GM12865 (cell line): ENCODE measurements around the gene ZNF672.

Experiments
- DNase-seq: peaks from one replicate; pipeline ENCODE4 v3.0.0; 2010; ENCODE audit warnings: low read depth
- H3K4me3 ChIP-seq: 2 replicates; pipeline ENCODE4 v1.5.1; 2011; ENCODE audit warnings: mild to moderate bottlenecking, low read depth, low read length, control low read depth
- TF ChIP-seq, protein P1 (sequence below): IDR thresholded peaks from 2 replicates; pipeline ENCODE4 v1.5.1; 2011; ENCODE audit warnings: low read length, control low read depth, low read depth, inconsistent platforms; ENCODE audit not compliant: insufficient read depth; ENCODE audit errors: missing control alignments

ZNF672 gene

DNA sequence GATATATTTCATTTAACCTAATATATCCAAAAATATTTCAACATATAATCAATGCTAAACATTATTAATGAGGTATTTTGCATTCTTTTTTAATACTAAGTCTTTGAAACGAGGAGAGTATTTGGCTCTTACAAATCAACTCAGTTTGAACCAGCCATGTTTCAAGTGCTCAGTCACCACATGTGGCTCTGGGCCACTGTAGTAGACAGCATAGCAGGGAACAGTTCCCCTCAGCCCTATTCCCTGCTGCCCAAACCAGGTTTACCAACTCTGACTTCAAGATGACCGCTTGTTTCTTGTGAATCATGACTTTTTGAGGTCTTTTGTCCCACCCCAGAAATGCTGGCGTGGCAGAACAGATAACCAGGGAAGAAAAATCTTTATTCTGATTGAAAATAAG lies 5.7 kb downstream of the ZNF672 start:
- H3K4me3 ChIP-seq = no peak overlapping the region
- TF ChIP-seq, protein P1, sequence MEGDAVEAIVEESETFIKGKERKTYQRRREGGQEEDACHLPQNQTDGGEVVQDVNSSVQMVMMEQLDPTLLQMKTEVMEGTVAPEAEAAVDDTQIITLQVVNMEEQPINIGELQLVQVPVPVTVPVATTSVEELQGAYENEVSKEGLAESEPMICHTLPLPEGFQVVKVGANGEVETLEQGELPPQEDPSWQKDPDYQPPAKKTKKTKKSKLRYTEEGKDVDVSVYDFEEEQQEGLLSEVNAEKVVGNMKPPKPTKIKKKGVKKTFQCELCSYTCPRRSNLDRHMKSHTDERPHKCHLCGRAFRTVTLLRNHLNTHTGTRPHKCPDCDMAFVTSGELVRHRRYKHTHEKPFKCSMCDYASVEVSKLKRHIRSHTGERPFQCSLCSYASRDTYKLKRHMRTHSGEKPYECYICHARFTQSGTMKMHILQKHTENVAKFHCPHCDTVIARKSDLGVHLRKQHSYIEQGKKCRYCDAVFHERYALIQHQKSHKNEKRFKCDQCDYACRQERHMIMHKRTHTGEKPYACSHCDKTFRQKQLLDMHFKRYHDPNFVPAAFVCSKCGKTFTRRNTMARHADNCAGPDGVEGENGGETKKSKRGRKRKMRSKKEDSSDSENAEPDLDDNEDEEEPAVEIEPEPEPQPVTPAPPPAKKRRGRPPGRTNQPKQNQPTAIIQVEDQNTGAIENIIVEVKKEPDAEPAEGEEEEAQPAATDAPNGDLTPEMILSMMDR = no peak
- no peak for DNase-seq

DNA sequence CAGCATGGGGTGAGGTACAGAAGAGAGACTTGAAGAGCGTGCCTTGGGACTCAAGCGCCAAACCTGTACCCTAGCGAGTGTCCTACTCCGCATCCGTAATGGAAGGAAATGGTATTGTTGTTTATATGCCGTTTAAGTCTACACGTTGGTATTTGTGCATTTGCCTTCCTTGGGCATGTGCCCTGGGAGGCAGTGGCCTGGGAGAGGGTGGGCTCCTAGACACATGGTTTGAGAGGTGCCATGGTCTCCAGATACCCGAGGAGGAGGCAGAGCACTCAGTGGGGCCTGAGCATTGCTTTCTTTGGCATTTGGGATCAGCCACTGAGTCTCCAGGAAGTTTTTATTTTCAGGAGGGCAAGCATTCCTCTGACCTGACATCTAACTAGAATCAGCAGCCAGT lies 6.5 kb downstream of the ZNF672 start:
- TF ChIP-seq, protein P1 = no peak
- no peak overlapping the region for H3K4me3 ChIP-seq
- DNase-seq = no peak

DNA sequence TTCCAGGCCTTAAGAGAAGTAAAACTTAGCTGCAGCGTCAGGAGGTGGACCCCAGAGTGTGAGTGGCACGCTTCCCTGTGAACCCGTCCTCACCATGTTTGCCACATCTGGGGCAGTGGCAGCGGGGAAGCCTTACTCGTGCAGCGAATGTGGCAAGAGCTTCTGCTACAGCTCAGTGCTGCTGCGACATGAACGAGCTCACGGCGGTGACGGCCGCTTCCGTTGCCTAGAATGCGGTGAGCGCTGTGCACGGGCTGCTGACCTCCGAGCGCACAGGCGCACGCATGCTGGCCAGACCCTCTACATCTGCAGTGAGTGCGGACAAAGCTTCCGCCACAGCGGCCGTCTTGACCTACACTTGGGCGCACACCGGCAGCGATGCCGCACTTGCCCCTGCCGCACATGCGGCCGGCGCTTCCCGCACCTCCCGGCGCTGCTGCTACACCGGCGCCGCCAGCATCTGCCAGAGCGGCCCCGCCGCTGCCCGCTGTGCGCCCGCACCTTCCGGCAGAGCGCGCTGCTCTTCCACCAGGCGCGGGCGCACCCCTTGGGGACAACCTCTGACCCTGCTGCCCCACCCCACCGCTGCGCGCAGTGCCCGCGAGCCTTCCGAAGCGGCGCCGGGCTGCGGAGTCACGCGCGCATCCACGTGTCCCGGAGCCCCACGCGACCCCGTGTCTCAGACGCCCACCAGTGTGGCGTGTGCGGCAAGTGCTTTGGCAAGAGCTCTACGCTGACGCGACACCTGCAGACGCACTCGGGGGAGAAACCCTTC lies 9.3 kb downstream of the ZNF672 start:
- DNase-seq = no peak
- TF ChIP-seq, protein P1 = no peak
- no peak overlapping the region for H3K4me3 ChIP-seq

DNA sequence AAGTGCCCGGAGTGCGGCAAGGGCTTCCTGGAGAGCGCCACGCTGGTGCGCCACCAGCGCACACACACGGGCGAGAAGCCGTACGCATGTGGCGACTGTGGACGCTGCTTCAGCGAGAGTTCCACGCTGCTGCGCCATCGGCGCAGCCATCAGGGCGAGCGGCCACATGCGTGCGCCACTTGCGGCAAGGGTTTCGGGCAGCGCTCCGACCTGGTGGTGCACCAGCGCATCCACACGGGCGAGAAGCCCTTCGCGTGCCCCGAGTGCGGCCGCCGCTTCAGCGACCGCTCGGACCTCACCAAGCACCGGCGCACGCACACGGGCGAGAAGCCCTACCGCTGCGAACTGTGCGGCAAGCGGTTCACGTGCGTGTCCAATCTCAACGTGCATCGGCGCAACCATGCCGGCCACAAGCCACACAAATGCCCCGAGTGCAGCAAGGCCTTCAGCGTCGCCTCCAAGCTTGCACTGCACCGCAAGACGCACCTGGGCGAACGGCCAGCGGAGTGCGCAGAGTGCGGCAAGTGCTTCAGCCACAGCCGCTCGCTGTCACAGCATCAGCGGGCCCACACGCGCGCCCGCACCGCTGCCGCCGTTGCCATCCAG lies 10.0 kb downstream of the ZNF672 start:
- TF ChIP-seq, protein P1 = no peak
- H3K4me3 ChIP-seq = no peak overlapping the region
- no peak for DNase-seq

DNA sequence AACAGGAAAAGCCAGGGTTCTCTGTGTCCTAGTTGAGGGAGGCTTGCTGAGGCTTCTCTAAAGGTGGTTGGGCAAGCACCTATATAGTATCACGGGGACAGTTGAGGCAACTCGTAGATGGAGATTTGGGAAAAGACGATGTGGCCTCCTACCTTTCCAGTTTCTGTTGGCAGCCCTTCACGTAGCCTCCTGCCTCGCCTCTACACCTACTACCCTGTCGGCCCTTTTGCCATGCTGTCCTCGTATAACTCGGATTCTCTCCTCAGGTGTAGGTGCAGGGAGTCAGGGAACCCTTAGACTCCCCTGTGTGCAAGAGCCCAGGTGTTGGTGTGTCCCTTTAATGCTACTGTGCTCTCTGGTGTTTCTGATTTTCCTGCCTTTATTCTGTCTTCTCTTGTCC lies 10.6 kb downstream of the ZNF672 start:
- no peak for DNase-seq
- TF ChIP-seq, protein P1 = no peak
- no peak overlapping the region for H3K4me3 ChIP-seq

DNA sequence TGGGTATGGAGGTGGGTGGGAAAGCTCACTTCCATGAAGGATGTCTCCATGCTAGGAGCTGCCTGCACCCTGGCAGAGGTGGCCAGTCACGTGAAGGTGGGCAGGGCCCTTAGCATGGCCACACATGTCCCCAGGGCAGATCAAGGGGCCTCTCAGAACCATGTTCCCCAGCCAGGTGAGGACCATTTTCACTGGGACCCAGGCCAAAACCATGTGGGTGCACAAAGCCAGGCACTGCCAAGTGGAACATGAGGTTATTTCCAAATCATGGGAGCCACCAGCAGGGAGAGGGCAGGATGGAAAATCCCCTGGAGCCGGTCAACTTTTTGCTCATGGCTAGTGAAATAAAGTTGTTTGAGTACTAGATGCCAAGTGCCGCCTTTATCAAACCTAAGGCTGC lies 11.1 kb downstream of the ZNF672 start:
- TF ChIP-seq, protein P1 = no peak
- DNase-seq = no peak
- no peak overlapping the region for H3K4me3 ChIP-seq

DNA sequence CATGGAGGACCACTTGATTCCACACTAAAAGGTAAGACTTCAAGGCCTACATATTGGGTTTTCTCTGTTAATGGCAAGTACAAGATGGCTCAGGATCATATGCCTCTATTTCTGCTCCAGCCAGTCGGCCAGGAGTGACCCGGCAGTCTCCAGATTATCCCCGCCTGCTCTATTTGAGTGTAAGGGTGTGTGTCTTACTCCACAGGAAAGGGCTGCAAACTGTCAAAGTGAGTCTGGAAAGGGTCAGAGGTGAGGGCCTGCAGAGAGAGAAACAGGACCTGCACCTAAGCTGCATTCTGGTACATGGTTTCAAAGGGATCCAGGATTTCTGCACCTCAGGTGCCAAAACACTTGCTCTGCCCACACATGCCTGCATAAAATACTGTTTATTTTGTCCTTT lies 11.6 kb downstream of the ZNF672 start:
- no peak for DNase-seq
- TF ChIP-seq, protein P1 = no peak
- H3K4me3 ChIP-seq = no peak overlapping the region
